Measurements from ENCODE around the gene TBC1D24. TPM values are rescaled to one million over a fixed set of nuclear protein-coding genes. Genes with fewer than 3 reads are reported as not detected.

TBC1D24 gene
- polyA plus RNA-seq, 3 donors from 2014 or later = 1.1 to 4.5 (median 2.4) TPM

DNA sequence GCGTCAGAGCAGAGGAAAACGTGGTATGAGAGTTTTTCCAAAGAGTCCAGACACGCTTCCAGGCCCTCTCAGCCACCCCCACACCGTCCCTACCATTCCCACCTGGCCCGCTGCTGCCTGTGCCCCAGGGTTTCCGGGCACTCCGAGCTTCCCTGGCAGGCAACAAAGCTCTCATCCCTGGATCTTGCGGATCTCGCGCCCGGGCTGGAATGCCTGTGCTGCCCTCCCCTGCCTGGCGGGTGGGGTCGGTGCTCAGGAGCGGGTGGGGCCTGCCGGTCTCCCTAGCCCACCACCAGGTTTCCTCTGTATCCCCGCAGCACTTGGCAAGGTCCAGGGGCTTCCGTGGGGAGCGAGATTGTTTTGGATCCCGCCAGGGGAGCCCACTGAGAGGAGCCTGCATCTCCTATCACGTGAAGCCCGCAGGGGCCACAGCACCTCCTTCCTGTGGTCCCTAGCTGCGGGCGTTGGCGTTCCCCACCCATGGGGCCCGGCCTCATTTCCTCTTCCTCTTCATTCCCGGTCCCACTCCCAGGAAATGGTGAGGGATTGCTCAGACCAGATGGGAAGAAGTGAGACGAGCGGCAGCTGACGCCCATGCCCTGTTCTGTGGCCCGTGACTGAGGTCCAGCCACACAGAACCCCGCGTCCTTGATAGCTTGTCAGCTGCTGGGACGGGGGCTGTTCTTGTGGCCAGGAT lies 11.0 kb downstream of the TBC1D24 start:
- DNase-seq = no peak
- peak overlapping the region in 5 of 6 donors; percentile 7 to 94 (median 89) for H3K27ac Mint-ChIP-seq
- peaks cover 0 to 6% (median 0%) of the 10 kb centered on the region in 3 donors for H3K27me3 Mint-ChIP-seq (ENCODE audit: low read depth in 3 of 3)
- H3K4me1 Mint-ChIP-seq = peaks cover 27 to 30% of the 10 kb centered on the region in 2 donors
- peak overlapping the region in 3 of 5 donors; percentile 71 to 85 (median 84) for H3K4me3 Mint-ChIP-seq
- H3K9me3 Mint-ChIP-seq = no peaks in the 10 kb centered on the region
- H3K36me3 Mint-ChIP-seq = no peaks in the 10 kb centered on the region

DNA sequence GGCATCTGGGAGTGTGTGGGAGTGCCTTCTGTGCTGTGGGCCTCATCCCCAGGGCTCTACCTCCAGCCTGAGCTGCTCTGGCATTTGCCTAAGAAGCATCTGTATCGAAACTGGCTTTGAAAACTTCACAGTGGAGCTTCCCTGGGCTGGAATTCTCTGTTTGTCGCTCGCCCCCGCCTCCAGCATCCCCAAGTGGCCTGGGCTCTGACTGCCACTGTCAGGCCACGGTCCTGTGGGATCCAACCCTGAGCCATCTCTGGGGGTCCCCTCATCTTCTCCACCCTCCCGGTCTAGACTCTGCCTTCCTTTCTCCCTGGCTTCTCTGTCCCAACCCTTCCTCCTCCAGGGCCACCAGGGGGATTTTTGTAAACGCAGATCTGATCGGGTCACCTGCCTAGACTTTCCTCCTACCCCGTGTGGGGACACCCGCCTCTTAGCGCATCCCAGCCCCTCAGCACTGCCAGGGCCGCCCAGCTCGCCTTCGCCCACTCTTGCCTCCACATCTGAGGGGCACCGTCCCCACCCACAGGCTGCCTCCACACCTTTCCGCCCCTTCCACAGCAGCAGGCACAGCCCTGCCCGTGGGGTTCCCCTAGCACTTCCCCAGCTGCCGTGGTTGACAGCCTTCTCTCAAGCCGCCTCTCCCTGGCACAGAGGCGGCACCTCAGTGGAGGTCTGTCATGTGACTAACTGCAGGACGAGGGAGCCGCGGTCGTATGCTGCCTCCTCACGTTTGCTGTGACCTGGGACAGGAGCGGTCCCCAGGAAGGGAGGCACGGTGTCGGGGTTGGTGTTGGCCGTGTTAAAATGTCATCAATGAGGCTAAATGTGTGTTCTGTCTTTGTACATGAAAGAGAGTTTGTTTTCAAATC lies 12.0 kb downstream of the TBC1D24 start:
- Mint-ChIP-seq H3K27me3 (ENCODE audit: low read depth in 3 of 3) (peaks cover 0 to 6% (median 0%) of the 10 kb centered on the region in 3 donors), H3K4me3 (peak overlapping the region; percentile 71 to 85 (median 82)), H3K4me1 (peaks cover 27 to 30% of the 10 kb centered on the region in 2 donors), H3K27ac (peak overlapping the region; percentile 51 to 94 (median 90)), H3K9me3 (no peaks in the 10 kb centered on the region), H3K36me3 (no peaks in the 10 kb centered on the region)
- DNase-seq = peak; percentile 78 to 80 (median 79)

DNA sequence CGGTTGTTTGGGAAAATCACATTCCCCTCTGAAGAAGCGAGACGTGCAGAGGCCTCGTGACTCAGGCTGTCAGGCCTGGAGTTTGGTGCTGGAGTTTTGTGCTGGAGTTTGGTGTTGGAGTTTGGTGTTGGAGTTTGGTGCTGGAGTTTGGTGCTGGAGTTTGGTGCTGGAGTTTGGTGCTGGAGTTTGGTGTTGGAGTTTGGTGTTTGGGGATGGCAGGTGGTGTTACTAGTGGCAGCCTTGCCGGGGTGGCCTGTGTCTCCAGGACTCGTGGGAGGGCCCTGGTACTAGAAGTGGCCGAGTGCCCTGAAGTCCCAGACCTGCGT lies 12.6 kb downstream of the TBC1D24 start:
- H3K27ac Mint-ChIP-seq = peak overlapping the region; percentile 51 to 94 (median 90)
- H3K4me3 Mint-ChIP-seq = peak overlapping the region; percentile 71 to 85 (median 82)
- H3K36me3 Mint-ChIP-seq = no peaks in the 10 kb centered on the region
- peaks cover 0 to 6% (median 0%) of the 10 kb centered on the region in 3 donors for H3K27me3 Mint-ChIP-seq (ENCODE audit: low read depth in 3 of 3)
- H3K4me1 Mint-ChIP-seq = peaks cover 27 to 30% of the 10 kb centered on the region in 2 donors
- DNase-seq = no peak
- H3K9me3 Mint-ChIP-seq = no peaks in the 10 kb centered on the region

DNA sequence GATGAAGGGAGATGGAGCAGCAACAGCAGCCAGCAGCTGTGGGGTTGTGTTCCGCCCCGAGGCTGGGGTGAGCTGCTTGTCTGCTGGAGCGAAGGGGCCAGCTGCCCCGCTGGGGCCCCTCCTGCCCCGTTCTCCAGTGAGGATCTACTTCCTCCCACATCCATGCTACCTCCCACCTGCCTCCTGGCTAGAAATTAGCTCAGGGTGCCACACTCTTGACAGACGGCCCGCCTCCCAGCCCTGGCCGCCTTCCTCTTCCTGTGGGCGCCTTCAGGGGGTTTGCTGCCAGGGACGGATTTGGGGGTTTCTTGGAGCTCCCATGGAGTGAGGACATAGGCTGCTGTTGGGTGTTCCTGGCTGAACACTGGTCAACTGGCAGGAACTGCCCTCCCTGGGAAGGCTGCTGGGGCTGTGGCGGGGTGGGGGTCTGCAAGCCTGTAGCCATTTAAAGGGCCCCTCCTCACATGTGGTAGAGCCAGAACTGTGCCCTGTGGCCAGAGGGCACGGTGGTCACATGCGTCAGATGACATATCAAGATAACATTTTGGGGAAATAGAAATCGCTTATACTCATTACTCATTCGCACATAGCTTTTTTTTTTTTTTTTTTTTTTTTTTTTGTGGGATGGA lies 13.1 kb downstream of the TBC1D24 start:
- H3K27me3 Mint-ChIP-seq (ENCODE audit: low read depth in 3 of 3) = peaks cover 0 to 6% (median 0%) of the 10 kb centered on the region in 3 donors
- DNase-seq = no peak
- H3K4me1 Mint-ChIP-seq = peaks cover 27 to 30% of the 10 kb centered on the region in 2 donors
- no peak overlapping the region for H3K4me3 Mint-ChIP-seq
- no peaks in the 10 kb centered on the region for H3K9me3 Mint-ChIP-seq
- H3K36me3 Mint-ChIP-seq = no peaks in the 10 kb centered on the region
- H3K27ac Mint-ChIP-seq = peak overlapping the region in 3 of 6 donors; percentile 53 to 89 (median 74)

DNA sequence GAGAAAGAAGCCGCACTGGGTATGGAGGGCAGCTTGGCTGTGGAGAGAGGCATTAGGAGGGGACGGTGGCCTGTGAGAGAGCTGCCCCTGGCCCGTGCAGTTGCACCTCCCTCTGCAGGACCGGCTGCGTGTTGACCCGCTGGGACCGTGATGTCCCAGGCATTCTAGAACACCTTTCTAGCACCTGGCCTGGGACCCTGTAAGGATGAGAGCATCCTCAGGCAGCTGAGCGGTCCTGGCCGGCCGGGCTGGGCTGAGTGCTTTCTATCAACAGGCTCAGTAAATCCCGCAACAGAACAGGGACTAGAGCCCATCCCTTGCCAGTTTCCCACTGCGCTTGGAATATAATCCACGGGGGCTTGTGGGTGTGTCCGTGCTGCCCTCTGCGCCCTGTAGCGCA lies 14.7 kb downstream of the TBC1D24 start:
- H3K4me1 Mint-ChIP-seq = peaks cover 25 to 30% of the 10 kb centered on the region in 2 donors
- H3K27ac Mint-ChIP-seq = no peak overlapping the region

DNA sequence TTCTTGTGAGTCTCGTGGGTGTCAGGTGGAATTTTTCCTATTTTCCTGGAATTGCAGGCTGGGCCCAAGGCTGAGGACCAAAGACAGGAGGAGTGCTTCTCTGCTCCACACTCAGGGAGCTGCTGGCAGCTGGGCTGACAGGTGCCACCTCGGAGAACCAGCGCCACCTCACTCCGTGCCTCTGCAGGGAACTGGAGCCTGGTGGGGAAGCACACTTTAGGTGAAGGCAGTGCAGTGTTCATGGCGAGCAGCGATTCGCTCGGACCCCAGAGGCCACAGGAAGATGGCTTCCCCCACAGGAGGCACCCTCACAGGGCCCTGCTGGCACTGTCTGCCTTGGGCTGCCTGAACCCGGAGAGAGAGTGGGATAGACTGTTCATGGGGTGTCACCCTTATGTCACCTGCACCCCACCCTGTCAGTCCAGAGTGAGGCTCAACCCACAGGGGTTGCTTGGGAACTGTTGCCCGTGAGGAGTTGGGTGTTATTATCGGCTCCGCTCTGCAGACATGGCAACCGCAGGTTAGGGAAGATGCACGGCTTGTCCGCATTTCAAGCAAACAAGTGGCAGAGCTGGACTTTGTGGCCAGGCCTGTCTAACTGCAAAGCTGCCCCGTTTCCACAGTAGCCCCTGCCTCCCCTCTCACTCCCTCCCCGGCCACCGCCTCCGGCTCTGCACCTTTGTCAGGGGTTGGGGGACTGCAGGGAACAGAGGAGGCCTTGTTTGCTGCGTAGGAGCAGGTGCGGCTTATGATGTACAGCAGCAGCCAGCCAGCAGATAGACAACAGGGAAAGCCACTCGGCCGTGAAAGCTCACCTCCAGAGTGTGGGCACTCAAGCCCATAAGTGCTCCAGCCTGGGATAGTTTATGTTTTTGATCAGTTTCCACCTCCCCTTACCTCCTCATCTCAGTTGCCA lies 15.5 kb downstream of the TBC1D24 start:
- Mint-ChIP-seq H3K4me3 (no peak overlapping the region), H3K27ac (no peak overlapping the region), H3K27me3 (ENCODE audit: low read depth in 3 of 3) (peaks cover 0 to 2% (median 0%) of the 10 kb centered on the region in 3 donors)

More for the DNA sequence above, 14.7 kb downstream of the TBC1D24 start:
- peak overlapping the region in 1 of 5 donors; percentile 33 for H3K4me3 Mint-ChIP-seq
- H3K9me3 Mint-ChIP-seq = no peaks in the 10 kb centered on the region
- H3K36me3 Mint-ChIP-seq = no peaks in the 10 kb centered on the region
- DNase-seq = no peak
- H3K27me3 Mint-ChIP-seq (ENCODE audit: low read depth in 3 of 3) = peaks cover 0 to 6% (median 0%) of the 10 kb centered on the region in 3 donors

DNA sequence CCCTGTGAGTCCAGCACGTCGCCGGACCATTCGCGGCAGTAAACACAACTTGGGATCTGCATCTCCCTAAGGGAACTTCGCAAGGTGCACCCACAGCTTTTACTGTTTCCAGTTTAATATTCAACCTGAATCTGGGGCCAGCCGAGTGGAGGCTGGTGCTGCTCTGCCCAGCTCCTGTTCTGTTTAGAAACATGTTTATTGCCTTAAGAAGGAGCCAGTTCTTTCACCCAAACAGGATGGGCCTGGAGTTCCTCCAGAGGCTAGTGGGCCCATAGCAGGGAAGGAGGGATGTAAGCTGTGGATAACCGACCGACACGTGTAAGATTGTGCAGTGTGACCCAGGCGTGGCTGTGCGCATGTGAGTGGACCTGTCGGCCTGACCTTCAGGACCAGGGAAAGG lies 17.4 kb downstream of the TBC1D24 start:
- no peaks in the 10 kb centered on the region for H3K9me3 Mint-ChIP-seq
- H3K4me3 Mint-ChIP-seq = no peak overlapping the region
- H3K36me3 Mint-ChIP-seq = no peaks in the 10 kb centered on the region
- peaks cover 7 to 11% of the 10 kb centered on the region in 2 donors for H3K4me1 Mint-ChIP-seq
- no peak overlapping the region for H3K27ac Mint-ChIP-seq
- no peaks in the 10 kb centered on the region for H3K27me3 Mint-ChIP-seq (ENCODE audit: low read depth in 3 of 3)
- no peak for DNase-seq

More for the DNA sequence above, 15.5 kb downstream of the TBC1D24 start:
- Mint-ChIP-seq H3K4me1 (peaks cover 22 to 25% of the 10 kb centered on the region in 2 donors), H3K9me3 (no peaks in the 10 kb centered on the region), H3K36me3 (no peaks in the 10 kb centered on the region)
- DNase-seq = no peak

DNA sequence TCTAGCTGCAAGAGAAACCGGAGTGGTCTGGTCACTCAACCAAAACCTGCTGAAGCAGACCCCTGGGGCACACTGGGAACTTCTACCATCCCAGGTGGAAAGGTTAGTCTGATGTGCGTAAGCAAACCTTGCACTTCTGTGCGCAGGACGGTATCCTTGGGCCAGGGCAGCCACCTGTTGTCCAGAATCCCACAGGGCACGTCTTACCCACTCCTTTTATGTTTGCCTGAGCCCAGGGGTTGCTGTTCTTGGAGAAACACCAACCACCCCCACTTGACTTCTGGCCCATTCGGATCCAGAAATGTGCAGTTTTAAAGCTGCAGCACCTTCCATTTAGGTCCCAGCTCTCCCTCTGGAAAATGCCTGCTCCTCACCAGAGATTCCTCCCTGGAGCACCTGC lies 18.7 kb downstream of the TBC1D24 start:
- no peak overlapping the region for H3K27ac Mint-ChIP-seq
- H3K36me3 Mint-ChIP-seq = peaks cover 3 to 6% (median 6%) of the 10 kb centered on the region in 3 donors
- no peak for DNase-seq
- no peaks in the 10 kb centered on the region for H3K9me3 Mint-ChIP-seq
- no peaks in the 10 kb centered on the region for H3K27me3 Mint-ChIP-seq (ENCODE audit: low read depth in 3 of 3)
- no peaks in the 10 kb centered on the region for H3K4me1 Mint-ChIP-seq
- H3K4me3 Mint-ChIP-seq = no peak overlapping the region

DNA sequence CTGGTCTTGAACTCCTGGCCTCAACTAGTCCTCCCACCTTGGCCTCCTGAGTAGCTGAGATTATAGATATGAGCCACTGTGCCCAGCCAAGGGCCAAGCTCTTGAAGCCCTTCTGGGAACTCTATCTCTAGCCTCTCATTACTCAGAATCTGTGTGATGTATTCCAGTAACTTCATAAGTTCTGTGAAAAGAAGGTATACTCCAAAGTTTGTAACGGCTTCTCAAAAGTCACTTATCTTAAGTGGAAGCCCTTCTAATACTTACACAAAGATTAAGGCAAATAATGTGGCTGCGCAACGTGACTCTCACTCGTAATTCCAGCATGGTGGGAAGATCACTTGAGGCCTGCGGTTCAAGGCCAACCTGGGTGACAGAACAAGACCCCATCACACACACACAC lies 19.7 kb downstream of the TBC1D24 start:
- no peaks in the 10 kb centered on the region for H3K27me3 Mint-ChIP-seq (ENCODE audit: low read depth in 3 of 3)
- H3K9me3 Mint-ChIP-seq = no peaks in the 10 kb centered on the region
- DNase-seq = no peak
- H3K27ac Mint-ChIP-seq = no peak overlapping the region
- H3K4me1 Mint-ChIP-seq = no peaks in the 10 kb centered on the region
- peaks cover 3 to 6% (median 6%) of the 10 kb centered on the region in 3 donors for H3K36me3 Mint-ChIP-seq
- H3K4me3 Mint-ChIP-seq = no peak overlapping the region

DNA sequence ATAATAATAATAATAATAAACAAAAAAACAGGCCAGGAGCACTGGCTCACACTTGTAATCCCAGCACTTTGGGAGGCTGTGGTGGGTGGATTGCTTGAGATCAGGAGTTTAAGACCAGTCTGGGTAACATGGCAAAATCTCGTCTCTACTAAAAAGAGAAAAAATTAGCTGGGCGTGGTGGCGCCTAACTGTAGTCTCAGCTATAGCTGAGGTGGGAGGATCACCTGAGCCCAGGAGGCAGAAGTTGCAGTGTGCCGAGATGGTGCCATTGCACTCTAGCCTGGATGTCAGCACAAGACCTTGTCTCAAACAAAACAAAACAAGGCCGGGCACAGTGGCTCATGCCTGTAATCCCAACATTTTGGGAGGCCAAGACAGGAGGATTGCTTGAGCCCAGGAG lies 20.1 kb downstream of the TBC1D24 start:
- Mint-ChIP-seq H3K36me3 (peaks cover 3 to 6% (median 6%) of the 10 kb centered on the region in 3 donors), H3K4me3 (no peak overlapping the region), H3K4me1 (no peaks in the 10 kb centered on the region), H3K9me3 (no peaks in the 10 kb centered on the region), H3K27ac (no peak overlapping the region), H3K27me3 (ENCODE audit: low read depth in 3 of 3) (no peaks in the 10 kb centered on the region)
- DNase-seq = no peak

DNA sequence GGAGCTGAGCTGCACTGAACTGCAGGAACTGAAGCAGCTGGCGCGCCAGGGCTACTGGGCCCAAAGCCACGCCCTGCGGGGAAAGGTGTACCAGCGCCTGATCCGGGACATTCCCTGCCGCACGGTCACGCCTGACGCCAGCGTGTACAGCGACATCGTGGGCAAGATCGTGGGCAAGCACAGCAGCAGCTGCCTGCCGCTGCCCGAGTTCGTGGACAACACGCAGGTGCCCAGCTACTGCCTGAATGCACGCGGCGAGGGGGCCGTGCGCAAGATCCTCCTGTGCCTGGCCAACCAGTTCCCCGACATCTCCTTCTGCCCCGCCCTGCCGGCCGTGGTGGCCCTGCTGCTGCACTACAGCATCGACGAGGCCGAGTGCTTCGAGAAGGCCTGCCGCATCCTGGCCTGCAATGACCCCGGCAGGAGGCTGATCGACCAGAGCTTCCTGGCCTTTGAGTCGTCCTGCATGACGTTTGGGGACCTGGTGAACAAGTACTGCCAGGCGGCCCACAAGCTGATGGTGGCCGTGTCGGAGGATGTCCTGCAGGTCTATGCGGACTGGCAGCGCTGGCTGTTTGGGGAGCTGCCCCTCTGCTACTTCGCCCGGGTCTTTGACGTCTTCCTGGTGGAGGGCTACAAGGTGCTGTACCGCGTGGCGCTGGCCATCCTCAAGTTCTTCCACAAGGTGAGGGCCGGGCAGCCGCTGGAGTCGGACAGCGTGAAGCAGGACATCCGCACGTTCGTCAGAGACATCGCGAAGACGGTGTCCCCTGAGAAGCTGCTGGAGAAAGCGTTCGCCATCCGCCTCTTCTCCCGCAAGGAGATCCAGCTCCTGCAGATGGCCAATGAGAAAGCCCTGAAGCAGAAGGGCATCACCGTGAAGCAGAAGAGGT lies 21.5 kb downstream of the TBC1D24 start:
- H3K4me3 Mint-ChIP-seq = no peak overlapping the region
- no peaks in the 10 kb centered on the region for H3K4me1 Mint-ChIP-seq
- H3K27me3 Mint-ChIP-seq (ENCODE audit: low read depth in 3 of 3) = peaks cover 0 to 1% (median 0%) of the 10 kb centered on the region in 3 donors
- no peak overlapping the region for H3K27ac Mint-ChIP-seq
- no peak for DNase-seq
- peaks cover 3 to 6% (median 6%) of the 10 kb centered on the region in 3 donors for H3K36me3 Mint-ChIP-seq
- H3K9me3 Mint-ChIP-seq = no peaks in the 10 kb centered on the region

DNA sequence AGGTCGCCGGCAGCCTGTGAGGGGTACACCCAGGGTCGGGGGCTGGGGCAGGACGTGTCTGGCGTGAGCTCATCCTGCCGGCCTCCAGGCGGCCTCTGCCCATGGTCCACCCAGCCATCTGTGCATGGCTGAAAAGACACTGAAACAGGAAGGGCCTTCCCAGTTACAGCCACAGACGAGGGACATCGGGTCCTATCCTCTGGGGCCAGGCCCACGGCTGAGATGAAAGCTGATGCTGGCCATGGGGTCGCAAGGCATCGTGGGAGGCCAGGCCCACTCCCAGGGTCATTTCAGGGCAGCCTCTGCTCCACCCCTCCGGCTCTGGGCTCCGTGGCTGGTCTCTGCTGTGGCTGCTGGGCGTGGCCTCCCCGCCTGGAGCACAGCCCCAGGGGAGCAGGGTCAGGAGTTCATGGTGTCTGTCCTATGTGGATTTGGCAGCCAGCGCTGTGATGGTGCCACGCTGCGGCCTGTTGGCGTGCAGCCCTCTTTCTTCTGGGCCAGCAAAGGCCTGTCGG lies 22.2 kb downstream of the TBC1D24 start:
- Mint-ChIP-seq H3K4me3 (no peak overlapping the region), H3K27me3 (ENCODE audit: low read depth in 3 of 3) (peaks cover 0 to 1% (median 0%) of the 10 kb centered on the region in 3 donors), H3K4me1 (no peaks in the 10 kb centered on the region), H3K27ac (no peak overlapping the region), H3K9me3 (no peaks in the 10 kb centered on the region), H3K36me3 (peaks cover 3 to 6% (median 6%) of the 10 kb centered on the region in 3 donors)
- no peak for DNase-seq

All from immature natural killer cell (primary cell).